Stomach (tissue), 4 donors: ENCODE data around the gene C17orf114.
A peak's percentile ranks its signal among the peaks of the same experiment; 100 is the strongest.

Source experiments
- EP300 ChIP-seq: sonication (generic); formaldehyde crosslinking; IDR thresholded peaks from one replicate; pipeline ENCODE4 v1.6.1; 2017; ENCODE audit warnings: antibody characterized with exemption
- POLR2A ChIP-seq, 4 donors: fragments of 450-650 bp; IDR thresholded peaks; one replicate each; pipeline ENCODE4 v1.6.1; 2016; ENCODE audit warnings: antibody characterized with exemption in 4 of 4, control low read depth in 2 of 4, mild to moderate bottlenecking in 1 of 4, moderate library complexity in 1 of 4

DNA sequence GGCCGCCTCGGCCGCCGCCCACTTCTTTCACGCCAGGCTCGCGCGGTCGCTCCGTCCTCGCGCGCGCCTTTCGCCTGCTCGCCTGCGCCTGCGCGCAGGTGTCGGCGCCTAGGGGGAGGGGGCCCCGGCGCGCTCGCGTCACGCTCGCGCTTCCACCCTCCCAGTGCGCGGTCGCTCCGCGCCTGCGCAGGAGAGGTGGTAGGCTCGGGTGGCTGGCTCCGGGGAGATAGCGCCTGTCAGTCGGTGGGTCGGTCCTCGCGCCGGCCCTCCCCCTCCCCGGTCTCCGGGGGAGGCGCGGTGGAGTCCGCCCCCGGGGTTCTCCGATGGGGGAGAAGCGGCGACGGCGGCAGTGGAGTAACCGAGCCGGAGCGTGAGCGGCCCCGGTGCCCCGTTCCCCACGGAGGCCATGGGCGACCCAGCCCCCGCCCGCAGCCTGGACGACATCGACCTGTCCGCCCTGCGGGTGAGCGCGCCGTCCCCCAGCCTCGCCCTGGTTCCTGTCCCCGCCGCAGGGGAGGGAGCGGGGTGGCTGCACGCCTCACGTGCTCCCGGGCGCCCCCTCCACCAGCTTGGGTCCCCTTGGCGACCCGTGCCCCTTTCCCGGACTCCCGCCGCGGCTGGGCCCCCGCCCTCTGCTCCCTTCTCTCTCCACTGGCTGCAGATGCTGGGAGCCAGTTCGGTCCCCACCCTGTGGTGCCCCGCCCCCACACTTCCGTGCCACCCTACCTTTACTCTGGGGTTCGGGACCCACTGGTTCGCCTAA is 31.2 kb upstream of the C17orf114 start, which contains the start of gene MINK1:
- peak in 2 of 4 donors; percentile 42 to 65 for TF ChIP-seq POLR2A (IDR thresholded peaks at IDR 0.05)
- TF ChIP-seq EP300 = no peak
